Keratinocyte (primary cell): ENCODE data around the gene HELZ.

Experiments
- EZH2 ChIP-seq: IDR thresholded peaks from one replicate; pipeline ENCODE4 v1.6.1; 2012; ENCODE audit warnings: inconsistent platforms, mild to moderate bottlenecking, low read length, moderate library complexity
- TF ChIP-seq, protein P1 (sequence below), 3 experiments: IDR thresholded peaks in 1 of 3; conservative IDR thresholded peaks in 1 of 3; optimal IDR thresholded peaks in 1 of 3; 2 replicates in 2 of 3; 3 replicates in 1 of 3; pipeline versions ENCODE3 to v1.5.1; 2011; ENCODE audit warnings: low read length in 3 of 3, mild to moderate bottlenecking in 3 of 3, moderate library complexity in 2 of 3, control low read depth in 1 of 3, inconsistent platforms in 1 of 3; ENCODE audit not compliant: insufficient read depth in 2 of 3; ENCODE audit errors: extremely low read depth in 1 of 3

- TF ChIP-seq, protein P1, sequence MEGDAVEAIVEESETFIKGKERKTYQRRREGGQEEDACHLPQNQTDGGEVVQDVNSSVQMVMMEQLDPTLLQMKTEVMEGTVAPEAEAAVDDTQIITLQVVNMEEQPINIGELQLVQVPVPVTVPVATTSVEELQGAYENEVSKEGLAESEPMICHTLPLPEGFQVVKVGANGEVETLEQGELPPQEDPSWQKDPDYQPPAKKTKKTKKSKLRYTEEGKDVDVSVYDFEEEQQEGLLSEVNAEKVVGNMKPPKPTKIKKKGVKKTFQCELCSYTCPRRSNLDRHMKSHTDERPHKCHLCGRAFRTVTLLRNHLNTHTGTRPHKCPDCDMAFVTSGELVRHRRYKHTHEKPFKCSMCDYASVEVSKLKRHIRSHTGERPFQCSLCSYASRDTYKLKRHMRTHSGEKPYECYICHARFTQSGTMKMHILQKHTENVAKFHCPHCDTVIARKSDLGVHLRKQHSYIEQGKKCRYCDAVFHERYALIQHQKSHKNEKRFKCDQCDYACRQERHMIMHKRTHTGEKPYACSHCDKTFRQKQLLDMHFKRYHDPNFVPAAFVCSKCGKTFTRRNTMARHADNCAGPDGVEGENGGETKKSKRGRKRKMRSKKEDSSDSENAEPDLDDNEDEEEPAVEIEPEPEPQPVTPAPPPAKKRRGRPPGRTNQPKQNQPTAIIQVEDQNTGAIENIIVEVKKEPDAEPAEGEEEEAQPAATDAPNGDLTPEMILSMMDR (optimal IDR thresholded peaks at IDR 0.05 in 1 of 3, IDR thresholded peaks at IDR 0.05 in 1 of 3, conservative IDR thresholded peaks at IDR 0.05 in 1 of 3; ENCODE audit: extremely low read depth in 1 of 3, insufficient read depth in 2 of 3, low read length in 3 of 3), result no peak
- no peak for TF ChIP-seq EZH2
Measured at GRCh38 chr17:67246403-67246652, 1.3 kb upstream of the HELZ start.
